Sigmoid colon (tissue), 4 donors: Measurements from ENCODE around the gene PCAT6.

ENCODE experiments used
- EP300 ChIP-seq, 4 donors: sonication (generic); formaldehyde crosslinking; IDR thresholded peaks; one replicate each; pipeline ENCODE4 v1.6.1; 2017; ENCODE audit warnings: antibody characterized with exemption in 4 of 4
- POLR2A ChIP-seq, 2 donors: fragments of 450-650 bp; IDR thresholded peaks; one replicate each; pipeline ENCODE4 v1.6.1; 2016; ENCODE audit warnings: antibody characterized with exemption in 2 of 2, mild to moderate bottlenecking in 2 of 2, moderate library complexity in 2 of 2
- TF ChIP-seq, protein P1 (sequence below), 4 experiments: fragments of 450-650 bp in 3 of 4; fragments of 200-600 bp in 1 of 4; IDR thresholded peaks; one replicate each; pipeline ENCODE4 v1.5.1; 2016 to 2019; ENCODE audit warnings: antibody characterized with exemption in 4 of 4, mild to moderate bottlenecking in 3 of 4, moderate library complexity in 2 of 4

DNA sequence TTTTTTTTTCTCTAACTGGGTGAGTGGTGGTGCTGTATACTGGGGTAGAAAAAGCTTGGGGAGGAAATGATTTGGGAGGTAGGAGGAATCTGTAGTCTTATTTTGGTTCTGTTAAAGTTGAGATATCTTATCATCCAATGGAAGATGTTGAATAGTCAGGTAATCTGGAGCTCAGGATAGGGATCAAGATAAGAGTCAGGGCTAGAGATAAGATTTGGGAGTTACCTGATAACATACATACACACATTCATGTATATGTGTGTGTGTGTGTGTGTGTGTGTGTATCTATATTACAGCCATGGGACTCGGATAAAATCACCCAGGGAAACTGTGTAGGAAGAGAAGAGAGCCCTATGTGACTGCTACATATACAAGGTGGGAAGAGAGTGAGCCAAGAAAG, 8.1 kb downstream of the PCAT6 start:
- no peak for TF ChIP-seq POLR2A (IDR thresholded peaks at IDR 0.05)
- TF ChIP-seq, protein P1, sequence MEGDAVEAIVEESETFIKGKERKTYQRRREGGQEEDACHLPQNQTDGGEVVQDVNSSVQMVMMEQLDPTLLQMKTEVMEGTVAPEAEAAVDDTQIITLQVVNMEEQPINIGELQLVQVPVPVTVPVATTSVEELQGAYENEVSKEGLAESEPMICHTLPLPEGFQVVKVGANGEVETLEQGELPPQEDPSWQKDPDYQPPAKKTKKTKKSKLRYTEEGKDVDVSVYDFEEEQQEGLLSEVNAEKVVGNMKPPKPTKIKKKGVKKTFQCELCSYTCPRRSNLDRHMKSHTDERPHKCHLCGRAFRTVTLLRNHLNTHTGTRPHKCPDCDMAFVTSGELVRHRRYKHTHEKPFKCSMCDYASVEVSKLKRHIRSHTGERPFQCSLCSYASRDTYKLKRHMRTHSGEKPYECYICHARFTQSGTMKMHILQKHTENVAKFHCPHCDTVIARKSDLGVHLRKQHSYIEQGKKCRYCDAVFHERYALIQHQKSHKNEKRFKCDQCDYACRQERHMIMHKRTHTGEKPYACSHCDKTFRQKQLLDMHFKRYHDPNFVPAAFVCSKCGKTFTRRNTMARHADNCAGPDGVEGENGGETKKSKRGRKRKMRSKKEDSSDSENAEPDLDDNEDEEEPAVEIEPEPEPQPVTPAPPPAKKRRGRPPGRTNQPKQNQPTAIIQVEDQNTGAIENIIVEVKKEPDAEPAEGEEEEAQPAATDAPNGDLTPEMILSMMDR (IDR thresholded peaks at IDR 0.05) = no peak
- no peak for TF ChIP-seq EP300 (IDR thresholded peaks at IDR 0.05)
